Measurements from ENCODE around the gene LTBP1. TPM values are rescaled to one million over a fixed set of nuclear protein-coding genes. Genes with fewer than 3 reads are reported as not detected.

Gene LTBP1
- total and polyA plus RNA-seq, 2 experiments from 2014 or later: 15.7 to 49.8 TPM

DNA sequence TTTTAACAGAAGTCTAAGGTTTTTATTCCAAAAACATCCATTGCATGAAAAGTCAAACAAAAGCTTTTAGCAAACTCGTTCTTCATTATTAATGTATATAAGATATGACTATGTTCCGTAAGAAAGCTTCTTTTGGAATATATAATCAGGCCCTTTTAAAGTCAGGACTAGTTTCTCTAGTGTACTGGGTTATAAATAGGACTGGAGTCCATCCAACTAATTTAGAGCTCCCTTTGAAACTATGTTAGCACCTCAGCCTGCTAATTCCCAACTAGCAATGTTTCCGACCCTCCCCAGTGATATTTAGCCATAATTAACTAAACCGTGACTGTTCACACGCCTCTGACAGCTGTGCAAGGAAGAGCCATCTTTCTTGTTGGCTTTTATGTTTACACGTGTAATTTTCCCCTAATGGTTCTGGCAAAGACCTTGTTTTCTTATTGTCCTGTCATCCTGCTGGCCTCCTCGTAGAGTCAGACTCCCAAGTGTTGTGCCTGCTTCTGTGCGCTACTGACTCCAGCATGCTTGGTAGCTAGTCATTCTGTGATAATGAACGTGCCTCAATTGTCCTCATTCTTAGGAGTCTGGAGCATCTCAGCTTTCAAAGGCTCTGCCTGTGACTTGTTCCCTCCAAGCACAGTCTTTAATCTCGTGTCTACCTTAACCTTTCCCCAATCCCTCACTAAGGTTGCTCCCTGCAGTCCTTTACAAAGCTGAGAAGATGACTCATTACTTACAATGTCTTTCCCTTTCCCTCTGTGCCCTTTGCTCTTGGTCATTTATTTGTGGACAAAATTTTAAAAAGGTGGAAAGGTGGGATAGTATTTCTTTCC is 357.5 kb downstream of the LTBP1 start:
- no peaks in the 10 kb centered on the region for H3K9me2 ChIP-seq (ENCODE audit: insufficient read depth)
- H3K36me3 ChIP-seq (ENCODE audit: insufficient read depth): no peaks in the 10 kb centered on the region
- H3K4me3 ChIP-seq: no peak overlapping the region
- no peak for DNase-seq (ENCODE audit: low spot score)
- H3K27ac ChIP-seq (ENCODE audit: low read depth): no peak overlapping the region
- peaks cover 3% of the 10 kb centered on the region for H3K27me3 Mint-ChIP-seq (ENCODE audit: insufficient read depth, low read depth, poor library complexity)
- H3K4me1 ChIP-seq (ENCODE audit: insufficient read depth): 0 out of 2 replicates have a peak, but pooled peaks cover 2% of the 10 kb centered on the region
- no peaks in the 10 kb centered on the region for H4K20me1 ChIP-seq (replicated peaks; ENCODE audit: insufficient read depth)
- no peaks in the 10 kb centered on the region; the same call in 2 of the 3 replicates for H3K4me1 Mint-ChIP-seq
- H3F3A ChIP-seq (replicated peaks; ENCODE audit: low read depth): no peaks in the 10 kb centered on the region
- H3K4me3 Mint-ChIP-seq: no peak overlapping the region
- H3K27ac Mint-ChIP-seq: no peak overlapping the region
- H3K36me3 Mint-ChIP-seq (ENCODE audit: low read depth): no peaks in the 10 kb centered on the region
- H2AFZ ChIP-seq: no peak overlapping the region
- no peak overlapping the region for H3K4me2 ChIP-seq
- TF ChIP-seq CREB1 (CRISPR knock-in tag; IDR thresholded peaks at IDR 0.05; ENCODE audit: low read depth) (no peak), JUNB (IDR thresholded peaks at IDR 0.05; ENCODE audit: unreplicated experiment) (no peak), NANOG (IDR thresholded peaks at IDR 0.05; ENCODE audit: borderline replicate concordance) (no peak), POLR2AphosphoS5 (IDR thresholded peaks at IDR 0.05; ENCODE audit: low read depth) (no peak), EZH2phosphoT487 (IDR thresholded peaks at IDR 0.05; ENCODE audit: unreplicated experiment) (no peak), ZNF331 (CRISPR knock-in tag; IDR thresholded peaks at IDR 0.05; ENCODE audit: low read depth) (no peak), EZH2 (IDR thresholded peaks at IDR 0.05; ENCODE audit: low read depth, unreplicated experiment) (no peak), STAT1 (IDR thresholded peaks at IDR 0.05; ENCODE audit: unreplicated experiment) (no peak), ZNF114 (CRISPR knock-in tag; IDR thresholded peaks at IDR 0.05) (no peak)
- TF ChIP-seq, protein P1, sequence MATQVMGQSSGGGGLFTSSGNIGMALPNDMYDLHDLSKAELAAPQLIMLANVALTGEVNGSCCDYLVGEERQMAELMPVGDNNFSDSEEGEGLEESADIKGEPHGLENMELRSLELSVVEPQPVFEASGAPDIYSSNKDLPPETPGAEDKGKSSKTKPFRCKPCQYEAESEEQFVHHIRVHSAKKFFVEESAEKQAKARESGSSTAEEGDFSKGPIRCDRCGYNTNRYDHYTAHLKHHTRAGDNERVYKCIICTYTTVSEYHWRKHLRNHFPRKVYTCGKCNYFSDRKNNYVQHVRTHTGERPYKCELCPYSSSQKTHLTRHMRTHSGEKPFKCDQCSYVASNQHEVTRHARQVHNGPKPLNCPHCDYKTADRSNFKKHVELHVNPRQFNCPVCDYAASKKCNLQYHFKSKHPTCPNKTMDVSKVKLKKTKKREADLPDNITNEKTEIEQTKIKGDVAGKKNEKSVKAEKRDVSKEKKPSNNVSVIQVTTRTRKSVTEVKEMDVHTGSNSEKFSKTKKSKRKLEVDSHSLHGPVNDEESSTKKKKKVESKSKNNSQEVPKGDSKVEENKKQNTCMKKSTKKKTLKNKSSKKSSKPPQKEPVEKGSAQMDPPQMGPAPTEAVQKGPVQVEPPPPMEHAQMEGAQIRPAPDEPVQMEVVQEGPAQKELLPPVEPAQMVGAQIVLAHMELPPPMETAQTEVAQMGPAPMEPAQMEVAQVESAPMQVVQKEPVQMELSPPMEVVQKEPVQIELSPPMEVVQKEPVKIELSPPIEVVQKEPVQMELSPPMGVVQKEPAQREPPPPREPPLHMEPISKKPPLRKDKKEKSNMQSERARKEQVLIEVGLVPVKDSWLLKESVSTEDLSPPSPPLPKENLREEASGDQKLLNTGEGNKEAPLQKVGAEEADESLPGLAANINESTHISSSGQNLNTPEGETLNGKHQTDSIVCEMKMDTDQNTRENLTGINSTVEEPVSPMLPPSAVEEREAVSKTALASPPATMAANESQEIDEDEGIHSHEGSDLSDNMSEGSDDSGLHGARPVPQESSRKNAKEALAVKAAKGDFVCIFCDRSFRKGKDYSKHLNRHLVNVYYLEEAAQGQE (IDR thresholded peaks at IDR 0.05; ENCODE audit: unreplicated experiment): no peak
- TF ChIP-seq, protein P2, sequence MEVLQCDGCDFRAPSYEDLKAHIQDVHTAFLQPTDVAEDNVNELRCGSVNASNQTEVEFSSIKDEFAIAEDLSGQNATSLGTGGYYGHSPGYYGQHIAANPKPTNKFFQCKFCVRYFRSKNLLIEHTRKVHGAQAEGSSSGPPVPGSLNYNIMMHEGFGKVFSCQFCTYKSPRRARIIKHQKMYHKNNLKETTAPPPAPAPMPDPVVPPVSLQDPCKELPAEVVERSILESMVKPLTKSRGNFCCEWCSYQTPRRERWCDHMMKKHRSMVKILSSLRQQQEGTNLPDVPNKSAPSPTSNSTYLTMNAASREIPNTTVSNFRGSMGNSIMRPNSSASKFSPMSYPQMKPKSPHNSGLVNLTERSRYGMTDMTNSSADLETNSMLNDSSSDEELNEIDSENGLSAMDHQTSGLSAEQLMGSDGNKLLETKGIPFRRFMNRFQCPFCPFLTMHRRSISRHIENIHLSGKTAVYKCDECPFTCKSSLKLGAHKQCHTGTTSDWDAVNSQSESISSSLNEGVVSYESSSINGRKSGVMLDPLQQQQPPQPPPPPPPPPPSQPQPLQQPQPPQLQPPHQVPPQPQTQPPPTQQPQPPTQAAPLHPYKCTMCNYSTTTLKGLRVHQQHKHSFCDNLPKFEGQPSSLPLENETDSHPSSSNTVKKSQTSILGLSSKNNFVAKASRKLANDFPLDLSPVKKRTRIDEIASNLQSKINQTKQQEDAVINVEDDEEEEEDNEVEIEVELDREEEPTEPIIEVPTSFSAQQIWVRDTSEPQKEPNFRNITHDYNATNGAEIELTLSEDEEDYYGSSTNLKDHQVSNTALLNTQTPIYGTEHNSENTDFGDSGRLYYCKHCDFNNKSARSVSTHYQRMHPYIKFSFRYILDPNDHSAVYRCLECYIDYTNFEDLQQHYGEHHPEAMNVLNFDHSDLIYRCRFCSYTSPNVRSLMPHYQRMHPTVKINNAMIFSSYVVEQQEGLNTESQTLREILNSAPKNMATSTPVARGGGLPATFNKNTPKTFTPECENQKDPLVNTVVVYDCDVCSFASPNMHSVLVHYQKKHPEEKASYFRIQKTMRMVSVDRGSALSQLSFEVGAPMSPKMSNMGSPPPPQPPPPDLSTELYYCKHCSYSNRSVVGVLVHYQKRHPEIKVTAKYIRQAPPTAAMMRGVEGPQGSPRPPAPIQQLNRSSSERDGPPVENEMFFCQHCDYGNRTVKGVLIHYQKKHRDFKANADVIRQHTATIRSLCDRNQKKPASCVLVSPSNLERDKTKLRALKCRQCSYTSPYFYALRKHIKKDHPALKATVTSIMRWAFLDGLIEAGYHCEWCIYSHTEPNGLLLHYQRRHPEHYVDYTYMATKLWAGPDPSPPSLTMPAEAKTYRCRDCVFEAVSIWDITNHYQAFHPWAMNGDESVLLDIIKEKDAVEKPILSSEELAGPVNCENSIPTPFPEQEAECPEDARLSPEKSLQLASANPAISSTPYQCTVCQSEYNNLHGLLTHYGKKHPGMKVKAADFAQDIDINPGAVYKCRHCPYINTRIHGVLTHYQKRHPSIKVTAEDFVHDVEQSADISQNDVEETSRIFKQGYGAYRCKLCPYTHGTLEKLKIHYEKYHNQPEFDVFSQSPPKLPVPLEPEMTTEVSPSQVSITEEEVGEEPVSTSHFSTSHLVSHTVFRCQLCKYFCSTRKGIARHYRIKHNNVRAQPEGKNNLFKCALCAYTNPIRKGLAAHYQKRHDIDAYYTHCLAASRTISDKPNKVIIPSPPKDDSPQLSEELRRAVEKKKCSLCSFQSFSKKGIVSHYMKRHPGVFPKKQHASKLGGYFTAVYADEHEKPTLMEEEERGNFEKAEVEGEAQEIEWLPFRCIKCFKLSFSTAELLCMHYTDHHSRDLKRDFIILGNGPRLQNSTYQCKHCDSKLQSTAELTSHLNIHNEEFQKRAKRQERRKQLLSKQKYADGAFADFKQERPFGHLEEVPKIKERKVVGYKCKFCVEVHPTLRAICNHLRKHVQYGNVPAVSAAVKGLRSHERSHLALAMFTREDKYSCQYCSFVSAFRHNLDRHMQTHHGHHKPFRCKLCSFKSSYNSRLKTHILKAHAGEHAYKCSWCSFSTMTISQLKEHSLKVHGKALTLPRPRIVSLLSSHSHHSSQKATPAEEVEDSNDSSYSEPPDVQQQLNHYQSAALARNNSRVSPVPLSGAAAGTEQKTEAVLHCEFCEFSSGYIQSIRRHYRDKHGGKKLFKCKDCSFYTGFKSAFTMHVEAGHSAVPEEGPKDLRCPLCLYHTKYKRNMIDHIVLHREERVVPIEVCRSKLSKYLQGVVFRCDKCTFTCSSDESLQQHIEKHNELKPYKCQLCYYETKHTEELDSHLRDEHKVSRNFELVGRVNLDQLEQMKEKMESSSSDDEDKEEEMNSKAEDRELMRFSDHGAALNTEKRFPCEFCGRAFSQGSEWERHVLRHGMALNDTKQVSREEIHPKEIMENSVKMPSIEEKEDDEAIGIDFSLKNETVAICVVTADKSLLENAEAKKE (CRISPR knock-in tag; IDR thresholded peaks at IDR 0.05): no peak
- TF ChIP-seq, protein P3, sequence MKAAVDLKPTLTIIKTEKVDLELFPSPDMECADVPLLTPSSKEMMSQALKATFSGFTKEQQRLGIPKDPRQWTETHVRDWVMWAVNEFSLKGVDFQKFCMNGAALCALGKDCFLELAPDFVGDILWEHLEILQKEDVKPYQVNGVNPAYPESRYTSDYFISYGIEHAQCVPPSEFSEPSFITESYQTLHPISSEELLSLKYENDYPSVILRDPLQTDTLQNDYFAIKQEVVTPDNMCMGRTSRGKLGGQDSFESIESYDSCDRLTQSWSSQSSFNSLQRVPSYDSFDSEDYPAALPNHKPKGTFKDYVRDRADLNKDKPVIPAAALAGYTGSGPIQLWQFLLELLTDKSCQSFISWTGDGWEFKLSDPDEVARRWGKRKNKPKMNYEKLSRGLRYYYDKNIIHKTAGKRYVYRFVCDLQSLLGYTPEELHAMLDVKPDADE (IDR thresholded peaks at IDR 0.05): no peak
- TF ChIP-seq, protein P4, sequence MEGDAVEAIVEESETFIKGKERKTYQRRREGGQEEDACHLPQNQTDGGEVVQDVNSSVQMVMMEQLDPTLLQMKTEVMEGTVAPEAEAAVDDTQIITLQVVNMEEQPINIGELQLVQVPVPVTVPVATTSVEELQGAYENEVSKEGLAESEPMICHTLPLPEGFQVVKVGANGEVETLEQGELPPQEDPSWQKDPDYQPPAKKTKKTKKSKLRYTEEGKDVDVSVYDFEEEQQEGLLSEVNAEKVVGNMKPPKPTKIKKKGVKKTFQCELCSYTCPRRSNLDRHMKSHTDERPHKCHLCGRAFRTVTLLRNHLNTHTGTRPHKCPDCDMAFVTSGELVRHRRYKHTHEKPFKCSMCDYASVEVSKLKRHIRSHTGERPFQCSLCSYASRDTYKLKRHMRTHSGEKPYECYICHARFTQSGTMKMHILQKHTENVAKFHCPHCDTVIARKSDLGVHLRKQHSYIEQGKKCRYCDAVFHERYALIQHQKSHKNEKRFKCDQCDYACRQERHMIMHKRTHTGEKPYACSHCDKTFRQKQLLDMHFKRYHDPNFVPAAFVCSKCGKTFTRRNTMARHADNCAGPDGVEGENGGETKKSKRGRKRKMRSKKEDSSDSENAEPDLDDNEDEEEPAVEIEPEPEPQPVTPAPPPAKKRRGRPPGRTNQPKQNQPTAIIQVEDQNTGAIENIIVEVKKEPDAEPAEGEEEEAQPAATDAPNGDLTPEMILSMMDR (conservative IDR thresholded peaks at IDR 0.05; ENCODE audit: low read depth in 2 of 2): no peak
- ATAC-seq: no peak
- no peaks in the 10 kb centered on the region for H3K9me3 Mint-ChIP-seq
- no peaks in the 10 kb centered on the region for H3K79me2 ChIP-seq (replicated peaks; ENCODE audit: insufficient read depth)
- H3K27me3 ChIP-seq (ENCODE audit: insufficient read depth): no peaks in the 10 kb centered on the region

All from GM23338 (cell line).